HG03045 (cell line): ENCODE data around the gene FOXP4.
"Not testable (repeated sequence)": the region's sequence is repeated elsewhere in the genome, so short reads cannot be mapped to it uniquely, and the experiment has no call there.

Experiments
- ATAC-seq: cut with Tn5 transposase; IDR thresholded peaks from one replicate; pipeline ENCODE4 v1.9.1; 2021; ENCODE audit warnings: mild to moderate bottlenecking, moderate library complexity; ENCODE audit not compliant: unreplicated experiment

The FOXP4 gene

GRCh38 chr6:41596807-41597206 is 50.6 kb downstream of the FOXP4 start:
- ATAC-seq = no peak

- no peak for ATAC-seq
These were observed 51.2 kb downstream of the FOXP4 start for GRCh38 chr6:41597246-41598000.

GRCh38 chr6:41598670-41599014 is 52.5 kb downstream of the FOXP4 start:
- no peak for ATAC-seq

- ATAC-seq = no peak
These were observed 53.1 kb downstream of the FOXP4 start for GRCh38 chr6:41599015-41599851.

GRCh38 chr6:41599852-41600445 is 53.8 kb downstream of the FOXP4 start:
- no peak for ATAC-seq

- ATAC-seq = no peak
These were observed 54.5 kb downstream of the FOXP4 start for GRCh38 chr6:41600499-41601247.

GRCh38 chr6:41601248-41601549 is 55.0 kb downstream of the FOXP4 start:
- ATAC-seq = no peak

GRCh38 chr6:41602422-41602743 is 56.2 kb downstream of the FOXP4 start:
- ATAC-seq = no peak

- no peak for ATAC-seq
These were observed 56.9 kb downstream of the FOXP4 start for GRCh38 chr6:41602864-41603608.

- ATAC-seq = no peak
These were observed 57.8 kb downstream of the FOXP4 start for GRCh38 chr6:41604006-41604405.

- ATAC-seq = no peak
These were observed 59.5 kb downstream of the FOXP4 start for GRCh38 chr6:41605649-41606048.

- ATAC-seq = no peak
These were observed 60.9 kb downstream of the FOXP4 start for GRCh38 chr6:41607036-41607435.

- no peak for ATAC-seq
These were observed 61.6 kb downstream of the FOXP4 start for GRCh38 chr6:41607736-41608135.

- ATAC-seq = no peak
These were observed 62.4 kb downstream of the FOXP4 start for GRCh38 chr6:41608443-41609151.

- ATAC-seq = no peak
These were observed 68.5 kb downstream of the FOXP4 start for GRCh38 chr6:41614715-41615114.

GRCh38 chr6:41615311-41615710 is 69.1 kb downstream of the FOXP4 start:
- no peak for ATAC-seq

- no peak for ATAC-seq
These were observed 72.4 kb downstream of the FOXP4 start for GRCh38 chr6:41618598-41618997.

GRCh38 chr6:41619193-41619592 is 73.0 kb downstream of the FOXP4 start:
- not testable (repeated sequence) for ATAC-seq

GRCh38 chr6:41621367-41621766 is 75.2 kb downstream of the FOXP4 start:
- no peak for ATAC-seq

GRCh38 chr6:41621802-41622201 is 75.6 kb downstream of the FOXP4 start:
- no peak for ATAC-seq
